Gastroesophageal sphincter (tissue), 4 donors: ENCODE data around the gene FGD5. TPM values are rescaled to one million over a fixed set of nuclear protein-coding genes. Genes with fewer than 3 reads are reported as not detected.
A peak's percentile ranks its signal among the peaks of the same experiment; 100 is the strongest.

ENCODE experiments used
- ATAC-seq: fragments of 150-250 bp; one replicate; pipeline ENCODE4 v1.9.1; 2016; ENCODE audit warnings: mild to moderate bottlenecking, moderate library complexity
- H3K27ac ChIP-seq, 4 donors: fragments of 200-600 bp; sonication (generic) in 3 of 4; 1 replicate in 3 of 4; 2 replicates in 1 of 4; pipeline ENCODE4 v1.5.1; 2016 to 2019
- H3K27me3 ChIP-seq: fragments of 200-600 bp; sonication (generic); one replicate; pipeline ENCODE4 v1.5.1; 2019
- H3K36me3 ChIP-seq, 2 donors: fragments of 200-600 bp; sonication (generic); one replicate each; pipeline ENCODE4 v1.5.1; 2019; ENCODE audit warnings: control low read depth in 1 of 2
- H3K4me1 ChIP-seq, 3 donors: fragments of 200-600 bp; sonication (generic); 1 replicate in 2 of 3; 2 replicates in 1 of 3; pipeline ENCODE4 v1.5.1; 2016 to 2019; ENCODE audit warnings: control low read depth in 2 of 3
- H3K4me3 ChIP-seq, 2 donors: fragments of 200-600 bp; sonication (generic); one replicate each; pipeline ENCODE4 v1.5.1; 2019; ENCODE audit warnings: mild to moderate bottlenecking in 1 of 2, moderate library complexity in 1 of 2
- H3K9me3 ChIP-seq, 3 donors: fragments of 200-600 bp; sonication (generic); one replicate each; pipeline ENCODE4 v1.5.1; 2017 to 2019; ENCODE audit warnings: control low read depth in 2 of 3
- EP300 ChIP-seq: sonication (generic); formaldehyde crosslinking; IDR thresholded peaks from one replicate; pipeline ENCODE4 v1.6.1; 2017; ENCODE audit warnings: antibody characterized with exemption, mild to moderate bottlenecking
- POLR2A ChIP-seq, 2 donors: fragments of 450-650 bp; IDR thresholded peaks; one replicate each; pipeline ENCODE4 v1.6.1; 2017; ENCODE audit warnings: antibody characterized with exemption in 2 of 2, mild to moderate bottlenecking in 2 of 2, moderate library complexity in 1 of 2
- POLR2AphosphoS5 ChIP-seq: sonication (generic); formaldehyde crosslinking; IDR thresholded peaks from one replicate; pipeline ENCODE4 v1.6.1; 2017; ENCODE audit warnings: antibody characterized with exemption
- WGBS, 2 donors: methylation state at CpG; one replicate each; pipeline ENCODE4 v1.1.5; 2018; ENCODE audit warnings: low coverage in 1 of 2; 5-methylcytosine and 5-hydroxymethylcytosine counted together
- total RNA-seq, 4 donors: library from RNA; depleted of rRNA; stranded (reverse); fragments of >200 nt; gene quantifications; one replicate each; pipeline ENCODE4 v1.1.0, GENCODE V29; 2016
- TF ChIP-seq, protein P1 (sequence below), 4 experiments: fragments of 200-600 bp in 2 of 4; fragments of 450-650 bp in 2 of 4; sonication (generic) in 1 of 4; IDR thresholded peaks; one replicate each; pipeline ENCODE4 v1.5.1; 2017 to 2019; ENCODE audit warnings: antibody characterized with exemption in 4 of 4, mild to moderate bottlenecking in 2 of 4, moderate library complexity in 2 of 4

Gene FGD5
- total RNA-seq, 4 donors from 2014 or later, result 16.1 to 18.7 (median 17.3) TPM

DNA sequence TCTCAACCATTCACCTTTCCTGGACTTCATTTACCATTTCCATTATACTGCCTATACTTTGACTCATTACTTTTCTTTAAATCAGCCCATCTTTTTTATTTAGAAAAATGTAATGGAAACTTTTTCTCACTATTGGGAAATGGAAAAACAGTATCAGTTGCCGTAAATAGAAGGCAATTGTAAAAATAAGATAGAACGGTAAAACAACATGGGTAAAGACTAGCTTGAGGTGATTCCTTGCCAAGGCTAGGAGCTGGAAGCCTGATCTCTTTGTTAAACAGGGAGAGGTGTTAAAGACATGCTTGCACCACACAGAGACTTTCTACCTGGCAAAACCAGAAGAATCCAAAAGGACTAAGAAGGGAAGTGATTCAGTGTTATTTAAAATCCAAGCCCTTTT is 5.9 kb downstream of the FGD5 start:
- H3K9me3 ChIP-seq, result no peaks in the 10 kb centered on the region
- H3K27me3 ChIP-seq, result peaks cover 22% of the 10 kb centered on the region
- WGBS, 2 donors, result 53 to 69% methylated on average over 2 of the region's 2 CpGs
- peak overlapping the region in 2 of 4 donors; percentile 38 to 47 for H3K27ac ChIP-seq
- peaks cover 0 to 17% of the 10 kb centered on the region in 2 donors for H3K36me3 ChIP-seq
- peaks cover 0 to 29% (median 0%) of the 10 kb centered on the region in 3 donors for H3K4me1 ChIP-seq
- no peak overlapping the region for H3K4me3 ChIP-seq
- ATAC-seq, result no peak
- TF ChIP-seq, protein P1, sequence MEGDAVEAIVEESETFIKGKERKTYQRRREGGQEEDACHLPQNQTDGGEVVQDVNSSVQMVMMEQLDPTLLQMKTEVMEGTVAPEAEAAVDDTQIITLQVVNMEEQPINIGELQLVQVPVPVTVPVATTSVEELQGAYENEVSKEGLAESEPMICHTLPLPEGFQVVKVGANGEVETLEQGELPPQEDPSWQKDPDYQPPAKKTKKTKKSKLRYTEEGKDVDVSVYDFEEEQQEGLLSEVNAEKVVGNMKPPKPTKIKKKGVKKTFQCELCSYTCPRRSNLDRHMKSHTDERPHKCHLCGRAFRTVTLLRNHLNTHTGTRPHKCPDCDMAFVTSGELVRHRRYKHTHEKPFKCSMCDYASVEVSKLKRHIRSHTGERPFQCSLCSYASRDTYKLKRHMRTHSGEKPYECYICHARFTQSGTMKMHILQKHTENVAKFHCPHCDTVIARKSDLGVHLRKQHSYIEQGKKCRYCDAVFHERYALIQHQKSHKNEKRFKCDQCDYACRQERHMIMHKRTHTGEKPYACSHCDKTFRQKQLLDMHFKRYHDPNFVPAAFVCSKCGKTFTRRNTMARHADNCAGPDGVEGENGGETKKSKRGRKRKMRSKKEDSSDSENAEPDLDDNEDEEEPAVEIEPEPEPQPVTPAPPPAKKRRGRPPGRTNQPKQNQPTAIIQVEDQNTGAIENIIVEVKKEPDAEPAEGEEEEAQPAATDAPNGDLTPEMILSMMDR (IDR thresholded peaks at IDR 0.05), result no peak

DNA sequence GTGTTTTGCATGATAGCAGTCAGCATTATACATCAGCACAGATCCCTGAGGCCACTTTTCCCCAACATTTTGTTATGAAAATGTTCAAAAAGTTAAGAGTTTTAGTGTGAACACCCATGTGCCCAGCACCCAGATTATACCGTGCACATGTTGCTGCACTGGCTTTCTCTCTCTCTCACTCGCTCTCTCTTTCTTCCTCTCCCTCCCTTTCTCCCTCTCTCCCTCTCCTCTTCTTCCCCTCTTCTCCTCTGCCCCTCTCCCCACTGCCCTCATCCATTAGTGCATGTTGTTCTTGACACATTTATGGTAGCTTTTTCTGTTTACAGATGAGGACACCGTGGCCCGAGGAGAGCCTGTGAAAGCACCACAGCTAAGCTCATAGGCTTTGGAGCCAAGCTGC is 7.3 kb downstream of the FGD5 start:
- H3K4me1 ChIP-seq, result peaks cover 0 to 29% (median 0%) of the 10 kb centered on the region in 3 donors
- no peak overlapping the region for H3K27ac ChIP-seq
- TF ChIP-seq EP300, result no peak
- TF ChIP-seq, protein P1 (IDR thresholded peaks at IDR 0.05), result no peak
- TF ChIP-seq POLR2A (IDR thresholded peaks at IDR 0.05), result no peak
- TF ChIP-seq POLR2AphosphoS5, result no peak
- no peak for ATAC-seq
- H3K27me3 ChIP-seq, result peaks cover 26% of the 10 kb centered on the region
- H3K36me3 ChIP-seq, result peaks cover 0 to 6% of the 10 kb centered on the region in 2 donors
- no peaks in the 10 kb centered on the region for H3K9me3 ChIP-seq
- H3K4me3 ChIP-seq, result no peak overlapping the region
- 56 to 60% methylated on average over 4 of the region's 4 CpGs for WGBS, 2 donors

DNA sequence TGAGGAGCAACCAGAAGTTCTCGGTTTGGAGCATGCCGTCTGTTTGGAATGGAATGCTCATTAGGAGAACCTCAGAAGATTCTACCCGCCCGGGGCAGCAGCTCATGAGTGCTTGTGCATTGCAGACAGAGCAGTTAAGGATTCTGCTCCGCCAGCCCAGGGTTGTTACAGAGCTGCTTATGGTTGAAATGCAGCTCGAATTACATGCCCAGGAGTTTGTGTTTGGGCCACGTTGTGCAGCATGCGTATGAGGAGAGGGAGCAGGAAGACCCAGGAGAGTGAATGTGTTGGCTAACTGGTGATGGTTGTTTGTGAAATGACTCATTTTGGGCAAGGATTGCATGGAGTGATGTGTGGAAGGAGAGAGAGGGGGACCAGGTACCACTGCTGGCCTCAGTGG is 9.0 kb downstream of the FGD5 start:
- Histone ChIP-seq H3K27me3 (peaks cover 31% of the 10 kb centered on the region), H3K4me3 (no peak overlapping the region), H3K36me3 (no peaks in the 10 kb centered on the region), H3K9me3 (no peaks in the 10 kb centered on the region), H3K27ac (no peak overlapping the region), H3K4me1 (peaks cover 0 to 25% (median 0%) of the 10 kb centered on the region in 3 donors)
- 68% methylated on average over 4 of the region's 8 CpGs; no CpG with 5 or more reads in 1 of the 2 donors for WGBS, 2 donors
- ATAC-seq, result no peak
- TF ChIP-seq POLR2A (IDR thresholded peaks at IDR 0.05) (no peak), POLR2AphosphoS5 (no peak), EP300 (no peak)
- TF ChIP-seq, protein P1 (IDR thresholded peaks at IDR 0.05), result no peak

DNA sequence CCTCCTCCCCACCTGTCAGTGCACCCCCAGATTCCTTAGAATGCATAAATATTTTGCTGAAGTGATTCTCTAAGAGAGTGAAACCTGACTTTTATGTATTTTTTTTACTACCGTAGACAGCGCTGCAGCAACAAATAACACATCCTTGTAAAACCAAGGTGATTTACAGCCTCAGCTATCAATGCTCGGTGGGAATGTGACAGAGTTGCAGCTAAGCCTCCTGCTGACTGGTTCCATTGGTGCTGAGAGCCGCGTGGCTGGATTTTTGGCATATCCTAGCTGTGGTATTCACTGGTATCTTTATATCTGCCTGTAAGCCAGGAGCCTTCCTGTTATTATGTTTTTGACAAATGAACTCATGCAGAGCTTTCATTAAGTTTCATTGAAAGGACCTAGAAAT is 11.0 kb downstream of the FGD5 start:
- TF ChIP-seq POLR2AphosphoS5, result no peak
- TF ChIP-seq, protein P1 (IDR thresholded peaks at IDR 0.05), result no peak
- no peak for TF ChIP-seq EP300
- no peak for TF ChIP-seq POLR2A (IDR thresholded peaks at IDR 0.05)
- H3K36me3 ChIP-seq, result no peaks in the 10 kb centered on the region
- 68 to 71% methylated on average over 4 to 5 of the region's 5 CpGs for WGBS, 2 donors
- H3K9me3 ChIP-seq, result no peaks in the 10 kb centered on the region
- peaks cover 43% of the 10 kb centered on the region for H3K27me3 ChIP-seq
- ATAC-seq, result no peak
- H3K4me3 ChIP-seq, result no peak overlapping the region
- peaks cover 0 to 9% (median 0%) of the 10 kb centered on the region in 3 donors for H3K4me1 ChIP-seq
- H3K27ac ChIP-seq, result no peak overlapping the region

DNA sequence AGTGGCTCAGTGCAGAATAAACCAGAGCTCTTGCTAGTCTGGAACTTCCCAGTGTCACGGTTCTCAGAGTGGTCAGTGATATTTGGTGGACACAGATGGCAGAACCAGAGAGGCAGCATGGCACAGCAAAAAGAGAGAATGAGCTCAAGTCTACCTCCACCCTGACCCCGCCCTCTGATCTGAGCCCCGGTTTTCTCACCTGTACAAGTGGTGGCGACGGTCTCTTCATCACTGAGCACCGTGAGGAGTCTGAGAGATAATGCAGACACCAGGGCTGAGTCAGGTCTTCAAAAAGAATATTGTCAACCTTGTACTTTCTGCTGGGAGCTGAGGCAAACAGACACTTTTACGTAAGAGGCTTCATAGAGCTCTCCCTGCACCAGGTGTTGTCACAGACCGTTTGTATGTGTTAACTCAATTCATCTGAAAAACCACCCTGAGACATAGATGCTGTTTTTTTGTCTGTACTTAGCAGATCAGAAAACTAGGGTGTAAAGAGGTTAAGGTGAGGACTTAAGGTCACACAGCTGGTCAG is 13.2 kb downstream of the FGD5 start:
- no peaks in the 10 kb centered on the region for H3K9me3 ChIP-seq
- H3K27ac ChIP-seq, result no peak overlapping the region
- H3K4me1 ChIP-seq, result peaks cover 0 to 27% (median 14%) of the 10 kb centered on the region in 3 donors
- no peak overlapping the region for H3K4me3 ChIP-seq
- no peaks in the 10 kb centered on the region for H3K36me3 ChIP-seq
- ATAC-seq, result no peak
- H3K27me3 ChIP-seq, result peaks cover 43% of the 10 kb centered on the region
- WGBS, 2 donors, result 80% methylated on average over 1 of the region's 8 CpGs; no CpG with 5 or more reads in 1 of the 2 donors
- TF ChIP-seq POLR2AphosphoS5, result no peak
- TF ChIP-seq POLR2A (IDR thresholded peaks at IDR 0.05), result no peak
- no peak for TF ChIP-seq EP300
- TF ChIP-seq, protein P1 (IDR thresholded peaks at IDR 0.05), result no peak
